ENCODE results near the gene FAAP100.
"Not testable (repeated sequence)": the region's sequence is repeated elsewhere in the genome, so short reads cannot be mapped to it uniquely, and the experiment has no call there.

Gene FAAP100

DNA sequence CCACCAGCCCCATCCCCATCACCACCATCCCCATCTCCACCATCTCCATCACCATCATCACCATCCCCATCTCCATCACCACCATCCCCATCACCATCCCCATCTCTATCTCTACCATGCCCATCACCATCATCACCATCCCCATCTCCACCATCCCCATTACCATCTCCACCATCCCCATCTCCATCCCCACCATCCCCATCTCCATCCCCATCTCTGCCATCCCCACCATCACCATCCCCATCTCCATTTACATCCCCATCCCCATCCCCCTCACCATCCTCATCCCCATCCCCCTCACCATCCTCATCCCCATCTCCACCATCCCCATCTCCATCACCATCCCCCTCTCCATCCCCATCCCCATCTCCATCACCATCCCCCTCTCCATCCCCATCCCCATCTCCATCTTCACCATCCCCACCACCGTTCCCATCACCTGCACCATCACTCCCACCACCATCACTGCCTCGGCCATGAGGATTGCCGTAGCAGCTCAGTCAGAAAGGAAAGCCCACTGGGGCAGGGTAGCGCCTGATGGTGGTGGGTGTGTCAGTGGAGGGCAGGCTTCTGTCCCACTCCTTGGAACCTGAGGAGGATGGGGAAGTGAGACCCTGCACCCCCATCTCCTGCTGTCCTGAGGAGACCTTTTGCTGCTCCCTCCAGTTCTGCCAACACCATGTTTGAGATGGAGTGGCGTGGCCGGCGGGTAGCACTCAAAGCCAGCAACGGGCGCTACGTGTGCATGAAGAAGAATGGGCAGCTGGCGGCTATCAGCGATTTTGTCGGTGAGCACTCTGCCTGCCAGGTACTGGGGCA is 16.5 kb downstream of the FAAP100 start:
- H3K27ac ChIP-seq (ENCODE audit: low read length): no peak overlapping the region
- no peak overlapping the region for H3K4me3 ChIP-seq (ENCODE audit: low read depth in 1 of 2, low read length in 2 of 2)

GRCh38 chr17:81535007-81535328 is 17.2 kb downstream of the FAAP100 start:
- Histone ChIP-seq H3K9me3 (ENCODE audit: control insufficient read depth in 1 of 2, low read length in 2 of 2) (peaks cover 0 to 3% of the 10 kb centered on the region in 2 donors), H3K4me3 (ENCODE audit: low read depth in 1 of 2, low read length in 2 of 2) (no peak overlapping the region), H3K27me3 (ENCODE audit: low read depth, low read length) (peaks cover 22% of the 10 kb centered on the region), H3K27ac (ENCODE audit: low read length) (no peak overlapping the region), H3K4me1 (ENCODE audit: control insufficient read depth in 1 of 2, insufficient read depth in 2 of 2, low read length in 2 of 2) (peaks cover 0 to 11% of the 10 kb centered on the region in 2 donors), H3K36me3 (ENCODE audit: control insufficient read depth in 1 of 2, insufficient read depth in 2 of 2, low read length in 2 of 2) (peaks cover 0 to 19% of the 10 kb centered on the region in 2 donors)

More for the DNA sequence above, 16.5 kb downstream of the FAAP100 start:
- Histone ChIP-seq H3K27me3 (ENCODE audit: low read depth, low read length) (peaks cover 22% of the 10 kb centered on the region), H3K9me3 (ENCODE audit: control insufficient read depth in 1 of 2, low read length in 2 of 2) (peaks cover 0 to 3% of the 10 kb centered on the region in 2 donors), H3K4me1 (ENCODE audit: control insufficient read depth in 1 of 2, insufficient read depth in 2 of 2, low read length in 2 of 2) (peaks cover 0 to 11% of the 10 kb centered on the region in 2 donors), H3K36me3 (ENCODE audit: control insufficient read depth in 1 of 2, insufficient read depth in 2 of 2, low read length in 2 of 2) (peaks cover 0 to 26% of the 10 kb centered on the region in 2 donors)

GRCh38 chr17:81534157-81535006 is 17.8 kb downstream of the FAAP100 start:
- Histone ChIP-seq H3K36me3 (ENCODE audit: control insufficient read depth in 1 of 2, insufficient read depth in 2 of 2, low read length in 2 of 2) (peaks cover 0 to 13% of the 10 kb centered on the region in 2 donors), H3K4me3 (ENCODE audit: low read depth in 1 of 2, low read length in 2 of 2) (no peak overlapping the region), H3K27me3 (ENCODE audit: low read depth, low read length) (peaks cover 23% of the 10 kb centered on the region), H3K9me3 (ENCODE audit: control insufficient read depth in 1 of 2, low read length in 2 of 2) (peaks cover 0 to 3% of the 10 kb centered on the region in 2 donors), H3K27ac (ENCODE audit: low read length) (no peak overlapping the region), H3K4me1 (ENCODE audit: control insufficient read depth in 1 of 2, insufficient read depth in 2 of 2, low read length in 2 of 2) (peaks cover 0 to 11% of the 10 kb centered on the region in 2 donors)

DNA sequence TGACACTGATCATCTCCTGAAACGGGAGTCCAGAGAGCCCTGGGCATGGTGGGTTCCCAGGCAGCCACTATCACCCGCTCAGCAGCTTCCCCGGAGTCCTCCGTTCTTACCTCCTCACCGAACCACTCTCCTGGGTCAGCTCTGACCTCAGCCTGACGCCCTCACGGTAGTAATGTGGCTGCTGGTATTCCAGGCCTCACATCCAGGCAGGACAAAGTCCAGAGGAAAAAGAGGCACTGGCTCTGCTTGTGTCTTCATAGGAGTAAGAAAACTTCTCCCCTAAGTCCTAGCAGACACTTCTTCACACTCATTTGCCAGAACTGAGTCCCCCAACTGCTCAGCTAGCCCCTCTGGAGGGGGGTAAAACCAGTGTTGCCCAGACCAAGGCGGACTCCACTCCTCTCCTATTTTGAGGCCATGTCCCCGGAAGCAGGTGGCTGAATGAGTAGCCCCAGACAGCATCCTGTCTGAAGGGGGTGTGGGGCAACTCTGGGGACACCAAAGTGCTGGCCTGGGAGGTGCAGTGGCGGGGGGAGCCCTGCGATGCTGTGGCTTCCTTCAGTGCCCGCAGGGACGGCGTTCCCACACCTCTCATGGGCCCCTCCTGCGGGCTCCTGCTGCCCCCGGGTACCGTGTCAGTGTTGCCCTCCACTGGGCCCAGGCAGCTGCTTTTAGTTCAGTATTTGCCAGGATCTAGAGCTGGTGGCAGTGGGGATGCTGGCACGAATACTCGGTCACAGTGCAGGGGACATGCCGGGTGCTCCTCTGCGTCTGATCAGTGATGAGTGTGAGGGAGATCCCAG is 18.6 kb downstream of the FAAP100 start:
- Histone ChIP-seq H3K36me3 (ENCODE audit: control insufficient read depth in 1 of 2, insufficient read depth in 2 of 2, low read length in 2 of 2) (peaks cover 0 to 7% of the 10 kb centered on the region in 2 donors), H3K27ac (ENCODE audit: low read length) (no peak overlapping the region), H3K4me1 (ENCODE audit: control insufficient read depth in 1 of 2, insufficient read depth in 2 of 2, low read length in 2 of 2) (peaks cover 0 to 11% of the 10 kb centered on the region in 2 donors), H3K9me3 (ENCODE audit: control insufficient read depth in 1 of 2, low read length in 2 of 2) (peaks cover 0 to 3% of the 10 kb centered on the region in 2 donors), H3K4me3 (ENCODE audit: low read depth in 1 of 2, low read length in 2 of 2) (no peak overlapping the region), H3K27me3 (ENCODE audit: low read depth, low read length) (peaks cover 29% of the 10 kb centered on the region)

DNA sequence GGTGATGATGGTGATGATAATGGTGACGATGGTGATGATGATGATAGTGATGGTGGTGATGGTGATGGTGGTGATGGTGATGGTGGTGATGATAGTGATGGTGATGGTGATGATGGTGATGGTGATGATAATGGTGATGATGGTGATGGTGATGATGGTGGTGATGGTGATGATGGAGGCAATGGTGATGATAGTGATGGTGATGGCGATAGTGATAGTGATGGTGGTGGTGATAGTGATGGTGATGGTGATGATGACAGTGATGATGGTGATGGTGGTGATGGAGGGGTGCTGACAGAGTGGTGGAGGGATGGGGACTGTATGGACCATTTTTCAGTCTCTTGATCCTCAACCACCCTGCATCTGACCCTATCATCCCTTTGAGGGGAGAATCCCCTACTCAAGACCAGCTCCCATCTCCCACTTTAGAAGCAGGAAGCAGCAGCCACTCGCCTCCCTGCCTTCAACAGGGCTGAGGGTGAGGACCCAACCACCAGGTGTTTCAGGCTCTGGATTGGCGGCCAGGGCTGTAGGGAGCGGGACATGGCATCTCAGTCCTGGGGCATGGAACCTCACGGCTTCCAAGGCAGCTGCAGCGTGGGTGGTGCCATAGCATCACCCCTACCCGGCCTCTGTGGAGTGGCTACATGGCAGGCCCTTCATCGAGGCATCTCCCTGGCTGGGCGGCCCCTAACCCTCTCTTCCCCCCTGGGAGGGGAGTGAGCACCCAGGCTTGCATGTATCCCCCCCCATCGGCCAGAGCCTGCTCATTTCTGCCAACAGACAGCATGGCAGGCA is 19.5 kb downstream of the FAAP100 start:
- Histone ChIP-seq H3K4me3 (ENCODE audit: low read depth in 1 of 2, low read length in 2 of 2) (no peak overlapping the region), H3K27me3 (ENCODE audit: low read depth, low read length) (peaks cover 28% of the 10 kb centered on the region), H3K9me3 (ENCODE audit: control insufficient read depth in 1 of 2, low read length in 2 of 2) (peaks cover 0 to 3% of the 10 kb centered on the region in 2 donors), H3K4me1 (ENCODE audit: control insufficient read depth in 1 of 2, insufficient read depth in 2 of 2, low read length in 2 of 2) (peaks cover 0 to 11% of the 10 kb centered on the region in 2 donors), H3K36me3 (ENCODE audit: control insufficient read depth in 1 of 2, insufficient read depth in 2 of 2, low read length in 2 of 2) (no peaks in the 10 kb centered on the region), H3K27ac (ENCODE audit: low read length) (no peak overlapping the region)

DNA sequence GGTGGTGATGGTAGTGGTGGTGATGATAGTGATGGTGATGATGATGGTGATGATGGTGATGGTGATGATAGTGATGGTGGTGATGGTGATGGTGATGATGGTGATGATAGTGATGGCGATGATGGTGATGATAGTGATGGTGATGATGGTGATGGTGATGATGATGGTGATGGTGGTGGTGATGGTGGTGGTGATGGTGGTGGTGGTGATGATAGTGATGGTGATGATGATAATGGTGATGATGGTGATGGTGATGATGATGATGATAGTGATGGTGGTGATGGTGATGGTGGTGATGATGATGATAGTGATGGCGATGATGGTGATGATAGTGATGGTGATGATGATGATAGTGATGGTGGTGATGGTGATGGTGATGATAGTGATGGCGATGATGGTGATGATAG is 20.2 kb downstream of the FAAP100 start:
- not testable (repeated sequence) for H3K36me3 ChIP-seq (ENCODE audit: control insufficient read depth in 1 of 2, insufficient read depth in 2 of 2, low read length in 2 of 2); H3K9me3 ChIP-seq (ENCODE audit: control insufficient read depth in 1 of 2, low read length in 2 of 2); H3K27ac ChIP-seq (ENCODE audit: low read length); H3K4me3 ChIP-seq (ENCODE audit: low read depth in 1 of 2, low read length in 2 of 2)
- H3K4me1 ChIP-seq (ENCODE audit: control insufficient read depth in 1 of 2, insufficient read depth in 2 of 2, low read length in 2 of 2): peaks cover 0 to 10% of the 10 kb centered on the region in 2 donors
- H3K27me3 ChIP-seq (ENCODE audit: low read depth, low read length): peaks cover 30% of the 10 kb centered on the region

DNA sequence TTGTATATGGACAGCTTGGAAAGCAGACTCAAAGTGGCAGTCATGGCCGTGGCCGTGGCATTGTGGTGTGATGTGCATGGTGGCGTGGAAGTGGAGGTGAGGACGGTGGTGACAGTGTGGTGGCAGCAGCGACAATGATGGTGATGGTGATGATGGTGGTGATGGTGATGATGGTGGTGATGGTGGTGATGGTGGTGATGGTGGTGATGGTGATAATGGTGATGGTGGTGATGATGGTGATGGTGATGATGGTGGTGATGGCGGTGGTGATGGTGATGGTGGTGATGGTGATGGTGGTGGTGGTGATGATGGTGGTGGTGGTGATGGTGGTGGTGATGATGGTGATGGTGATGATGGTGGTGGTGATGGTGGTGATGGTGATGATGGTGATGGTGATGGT is 21.1 kb downstream of the FAAP100 start:
- H3K9me3 ChIP-seq (ENCODE audit: control insufficient read depth in 1 of 2, low read length in 2 of 2); H3K4me1 ChIP-seq (ENCODE audit: control insufficient read depth in 1 of 2, insufficient read depth in 2 of 2, low read length in 2 of 2); H3K27ac ChIP-seq (ENCODE audit: low read length); H3K4me3 ChIP-seq (ENCODE audit: low read depth in 1 of 2, low read length in 2 of 2); H3K36me3 ChIP-seq (ENCODE audit: control insufficient read depth in 1 of 2, insufficient read depth in 2 of 2, low read length in 2 of 2): not testable (repeated sequence)
- peaks cover 31% of the 10 kb centered on the region for H3K27me3 ChIP-seq (ENCODE audit: low read depth, low read length)

GRCh38 chr17:81529437-81529803 is 22.7 kb downstream of the FAAP100 start:
- Histone ChIP-seq H3K4me1 (ENCODE audit: control insufficient read depth in 1 of 2, insufficient read depth in 2 of 2, low read length in 2 of 2) (peaks cover 0 to 5% of the 10 kb centered on the region in 2 donors), H3K36me3 (ENCODE audit: control insufficient read depth in 1 of 2, insufficient read depth in 2 of 2, low read length in 2 of 2) (no peaks in the 10 kb centered on the region), H3K4me3 (ENCODE audit: low read depth in 1 of 2, low read length in 2 of 2) (no peak overlapping the region), H3K9me3 (ENCODE audit: control insufficient read depth in 1 of 2, low read length in 2 of 2) (no peaks in the 10 kb centered on the region), H3K27me3 (ENCODE audit: low read depth, low read length) (peaks cover 33% of the 10 kb centered on the region), H3K27ac (ENCODE audit: low read length) (no peak overlapping the region)

DNA sequence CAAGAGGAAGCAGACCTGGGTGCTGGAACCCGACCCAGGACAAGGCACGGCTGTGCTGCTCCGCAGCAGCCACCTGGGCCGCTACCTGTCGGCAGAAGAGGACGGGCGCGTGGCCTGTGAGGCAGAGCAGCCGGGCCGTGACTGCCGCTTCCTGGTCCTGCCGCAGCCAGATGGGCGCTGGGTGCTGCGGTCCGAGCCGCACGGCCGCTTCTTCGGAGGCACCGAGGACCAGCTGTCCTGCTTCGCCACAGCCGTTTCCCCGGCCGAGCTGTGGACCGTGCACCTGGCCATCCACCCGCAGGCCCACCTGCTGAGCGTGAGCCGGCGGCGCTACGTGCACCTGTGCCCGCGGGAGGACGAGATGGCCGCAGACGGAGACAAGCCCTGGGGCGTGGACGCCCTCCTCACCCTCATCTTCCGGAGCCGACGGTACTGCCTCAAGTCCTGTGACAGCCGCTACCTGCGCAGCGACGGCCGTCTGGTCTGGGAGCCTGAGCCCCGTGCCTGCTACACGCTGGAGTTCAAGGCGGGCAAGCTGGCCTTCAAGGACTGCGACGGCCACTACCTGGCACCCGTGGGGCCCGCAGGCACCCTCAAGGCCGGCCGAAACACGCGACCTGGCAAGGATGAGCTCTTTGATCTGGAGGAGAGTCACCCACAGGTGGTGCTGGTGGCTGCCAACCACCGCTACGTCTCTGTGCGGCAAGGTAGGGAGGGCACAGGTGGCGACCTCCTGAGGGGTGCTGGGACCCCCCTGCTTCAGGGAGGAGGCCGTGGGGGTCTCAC is 23.3 kb downstream of the FAAP100 start:
- Histone ChIP-seq H3K27me3 (ENCODE audit: low read depth, low read length) (peaks cover 35% of the 10 kb centered on the region), H3K9me3 (ENCODE audit: control insufficient read depth in 1 of 2, low read length in 2 of 2) (no peaks in the 10 kb centered on the region), H3K4me3 (ENCODE audit: low read depth in 1 of 2, low read length in 2 of 2) (no peak overlapping the region), H3K36me3 (ENCODE audit: control insufficient read depth in 1 of 2, insufficient read depth in 2 of 2, low read length in 2 of 2) (no peaks in the 10 kb centered on the region), H3K27ac (ENCODE audit: low read length) (no peak overlapping the region), H3K4me1 (ENCODE audit: control insufficient read depth in 1 of 2, insufficient read depth in 2 of 2, low read length in 2 of 2) (peaks cover 0 to 6% of the 10 kb centered on the region in 2 donors)

- H3K9me3 ChIP-seq (ENCODE audit: control insufficient read depth in 1 of 2, low read length in 2 of 2): no peaks in the 10 kb centered on the region
- no peaks in the 10 kb centered on the region for H3K36me3 ChIP-seq (ENCODE audit: control insufficient read depth in 1 of 2, insufficient read depth in 2 of 2, low read length in 2 of 2)
- no peak overlapping the region for H3K4me3 ChIP-seq (ENCODE audit: low read depth in 1 of 2, low read length in 2 of 2)
- peaks cover 38% of the 10 kb centered on the region for H3K27me3 ChIP-seq (ENCODE audit: low read depth, low read length)
- H3K4me1 ChIP-seq (ENCODE audit: control insufficient read depth in 1 of 2, insufficient read depth in 2 of 2, low read length in 2 of 2): peaks cover 0 to 10% of the 10 kb centered on the region in 2 donors
- no peak overlapping the region for H3K27ac ChIP-seq (ENCODE audit: low read length)
These were observed 23.8 kb downstream of the FAAP100 start for GRCh38 chr17:81528384-81528650.

Measured in muscle layer of duodenum (tissue), 2 donors.